ENCODE results near the gene C19orf81. TPM values are rescaled to one million over a fixed set of nuclear protein-coding genes. Genes with fewer than 3 reads are reported as not detected.

The C19orf81 gene
- total RNA-seq, 1 donor from 2014 or later, result not detected

DNA sequence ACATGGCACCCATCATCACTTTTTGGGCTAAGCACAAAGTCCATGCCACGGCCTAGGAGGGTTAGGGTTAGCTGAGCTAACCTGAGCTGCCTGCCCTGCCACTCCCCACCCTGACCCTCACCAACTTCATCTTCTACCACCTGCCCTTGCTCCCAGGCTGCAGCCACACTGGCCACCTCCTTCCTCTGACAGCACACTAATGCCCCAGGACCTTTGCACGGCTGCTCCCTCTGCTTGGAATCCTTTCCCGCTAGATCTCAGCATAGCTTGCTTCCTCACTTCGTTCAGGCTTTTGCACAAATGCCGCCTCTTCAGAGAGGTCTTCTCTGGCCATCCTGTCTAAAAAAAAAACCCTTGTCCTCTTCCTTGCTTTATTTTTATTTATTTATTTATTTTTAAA is 57.1 kb downstream of the C19orf81 start:
- ATAC-seq, result no peak
- no peak for DNase-seq (ENCODE audit: low spot score)

- no peak for DNase-seq (ENCODE audit: low spot score)
- no peak for ATAC-seq
Measured at GRCh38 chr19:50708179-50708879, 59.1 kb downstream of the C19orf81 start.

Other genes starting within 250 kb of the C19orf81 start
- gene SPIB, start 230.5 kb upstream of the C19orf81 start, total RNA-seq, result not detected
- gene MYBPC2, start 216.6 kb upstream of the C19orf81 start, total RNA-seq, result not detected
- gene EMC10, start 172.9 kb upstream of the C19orf81 start, total RNA-seq, result 55.2 TPM
- 1.8 TPM for gene GARIN5A, start 172.6 kb upstream of the C19orf81 start, total RNA-seq
- gene JOSD2, start 138.3 kb upstream of the C19orf81 start, total RNA-seq, result 22.8 TPM
- gene ASPDH, start 135.5 kb upstream of the C19orf81 start, total RNA-seq, result 61.1 TPM
- gene LRRC4B, start 81.0 kb upstream of the C19orf81 start, total RNA-seq, result 0.53 TPM
- gene SYT3, start 9.6 kb upstream of the C19orf81 start, total RNA-seq, result not detected
- 0.23 TPM for gene SHANK1, start 70.4 kb downstream of the C19orf81 start, total RNA-seq
- gene CLEC11A, start 73.9 kb downstream of the C19orf81 start, total RNA-seq, result 2.8 TPM
- not detected for gene GPR32, start 121.0 kb downstream of the C19orf81 start, total RNA-seq
- gene ACP4, start 141.0 kb downstream of the C19orf81 start, total RNA-seq, result not detected
- gene KLK1, start 174.3 kb downstream of the C19orf81 start, total RNA-seq, result 0.75 TPM
- gene KLK15, start 184.1 kb downstream of the C19orf81 start, total RNA-seq, result not detected
- gene KLK3, start 205.5 kb downstream of the C19orf81 start, total RNA-seq, result not detected
- not detected for gene KLK2, start 224.0 kb downstream of the C19orf81 start, total RNA-seq

All from left lobe of liver (tissue), 2 donors.